Osteocyte (in vitro differentiated cells): ENCODE data around the gene P2RY13. TPM values are rescaled to one million over a fixed set of nuclear protein-coding genes. Genes with fewer than 3 reads are reported as not detected.

ENCODE experiments used
- DNase-seq: peaks from one replicate; pipeline ENCODE4 v3.0.0; 2021; ENCODE audit warnings: mixed read lengths; ENCODE audit not compliant: unreplicated experiment; ENCODE audit errors: extremely low spot score
- H3K27ac Mint-ChIP-seq: one replicate; pipeline ENCODE4 v1.8.0; 2021; ENCODE audit warnings: mild to moderate bottlenecking, mixed read lengths; ENCODE audit not compliant: unreplicated experiment
- H3K27me3 Mint-ChIP-seq: one replicate; pipeline ENCODE4 v1.8.0; 2021; ENCODE audit warnings: mixed read lengths; ENCODE audit not compliant: unreplicated experiment
- H3K36me3 Mint-ChIP-seq: one replicate; pipeline ENCODE4 v1.8.0; 2021; ENCODE audit warnings: mixed read lengths; ENCODE audit not compliant: unreplicated experiment
- H3K4me1 Mint-ChIP-seq: one replicate; pipeline ENCODE4 v1.8.0; 2021; ENCODE audit warnings: mixed read lengths; ENCODE audit not compliant: unreplicated experiment
- H3K4me3 Mint-ChIP-seq: one replicate; pipeline ENCODE4 v1.8.0; 2021; ENCODE audit warnings: mild to moderate bottlenecking, moderate library complexity, mixed read lengths; ENCODE audit not compliant: unreplicated experiment
- H3K9me3 Mint-ChIP-seq: one replicate; pipeline ENCODE4 v1.8.0; 2021; ENCODE audit warnings: mixed read lengths; ENCODE audit not compliant: unreplicated experiment
- CTCF ChIP-seq: fragments of 200-600 bp; sonication (generic); IDR thresholded peaks from 2 replicates; pipeline ENCODE4 v1.5.0; 2021; ENCODE audit warnings: antibody characterized with exemption, mild to moderate bottlenecking, moderate library complexity
- total RNA-seq: library from RNA; stranded (reverse); gene quantifications from 2 replicates; pipeline ENCODE4 v1.2.1, GENCODE V29; 2021

P2RY13 gene
- total RNA-seq, 1 donor from 2014 or later, result not detected

DNA sequence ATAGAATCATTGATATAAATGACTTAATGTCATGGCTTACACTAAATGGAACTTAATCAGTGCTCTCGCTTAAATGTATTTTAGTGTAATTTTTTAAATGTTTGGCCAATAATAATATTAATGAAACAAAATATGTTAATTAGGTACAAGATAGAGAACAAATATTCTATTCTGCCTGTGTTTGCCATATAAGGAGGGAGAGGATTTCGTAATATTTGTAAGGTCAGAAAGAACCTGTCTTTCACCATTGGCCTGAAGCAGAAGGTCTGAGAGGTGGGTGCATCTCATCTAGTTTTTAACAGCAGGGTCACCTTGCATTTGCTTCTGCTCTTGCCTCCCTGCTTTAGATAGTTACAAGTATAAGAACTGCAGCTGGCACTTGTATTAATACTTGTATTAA, 15.2 kb downstream of the P2RY13 start:
- no peaks in the 10 kb centered on the region for H3K36me3 Mint-ChIP-seq
- no peak for TF ChIP-seq CTCF
- H3K4me3 Mint-ChIP-seq, result no peak overlapping the region
- peaks cover 9% of the 10 kb centered on the region for H3K9me3 Mint-ChIP-seq
- H3K4me1 Mint-ChIP-seq, result peaks cover 8% of the 10 kb centered on the region
- H3K27ac Mint-ChIP-seq, result no peak overlapping the region
- DNase-seq, result no peak
- H3K27me3 Mint-ChIP-seq, result no peaks in the 10 kb centered on the region

DNA sequence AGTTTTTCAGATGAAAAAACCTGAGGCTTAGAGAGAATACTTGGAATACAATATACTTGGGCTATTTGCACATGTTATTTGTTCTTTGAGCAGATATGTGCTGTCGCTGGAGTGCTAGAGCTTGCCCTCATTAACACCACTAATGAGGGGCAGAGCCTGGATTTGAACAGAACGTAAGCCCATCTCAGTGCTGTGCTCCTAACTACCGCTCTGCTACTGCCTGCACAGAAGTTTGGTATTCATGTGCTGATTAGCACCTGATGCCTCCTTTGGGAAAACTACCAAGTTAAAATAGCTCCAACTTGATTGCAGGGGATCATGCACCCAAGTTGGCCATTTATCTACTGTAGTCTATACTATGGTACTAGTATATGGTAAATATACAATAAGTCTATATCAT, 16.4 kb downstream of the P2RY13 start:
- Mint-ChIP-seq H3K36me3 (no peaks in the 10 kb centered on the region), H3K27ac (no peak overlapping the region), H3K27me3 (no peaks in the 10 kb centered on the region), H3K4me1 (peaks cover 3% of the 10 kb centered on the region), H3K4me3 (no peak overlapping the region), H3K9me3 (peaks cover 9% of the 10 kb centered on the region)
- no peak for TF ChIP-seq CTCF
- DNase-seq, result no peak

- Mint-ChIP-seq H3K27me3 (no peaks in the 10 kb centered on the region), H3K27ac (no peak overlapping the region), H3K9me3 (no peaks in the 10 kb centered on the region), H3K4me3 (no peak overlapping the region), H3K4me1 (peaks cover 17% of the 10 kb centered on the region), H3K36me3 (no peaks in the 10 kb centered on the region)
- DNase-seq, result no peak
- TF ChIP-seq CTCF, result no peak
These were observed 19.8 kb downstream of the P2RY13 start for GRCh38 chr3:151309566-151309965.

- Mint-ChIP-seq H3K27ac (no peak overlapping the region), H3K4me3 (no peak overlapping the region), H3K9me3 (no peaks in the 10 kb centered on the region), H3K4me1 (peaks cover 20% of the 10 kb centered on the region), H3K36me3 (no peaks in the 10 kb centered on the region), H3K27me3 (no peaks in the 10 kb centered on the region)
- no peak for TF ChIP-seq CTCF
- no peak for DNase-seq
These were observed 21.5 kb downstream of the P2RY13 start for GRCh38 chr3:151307583-151308488.

DNA sequence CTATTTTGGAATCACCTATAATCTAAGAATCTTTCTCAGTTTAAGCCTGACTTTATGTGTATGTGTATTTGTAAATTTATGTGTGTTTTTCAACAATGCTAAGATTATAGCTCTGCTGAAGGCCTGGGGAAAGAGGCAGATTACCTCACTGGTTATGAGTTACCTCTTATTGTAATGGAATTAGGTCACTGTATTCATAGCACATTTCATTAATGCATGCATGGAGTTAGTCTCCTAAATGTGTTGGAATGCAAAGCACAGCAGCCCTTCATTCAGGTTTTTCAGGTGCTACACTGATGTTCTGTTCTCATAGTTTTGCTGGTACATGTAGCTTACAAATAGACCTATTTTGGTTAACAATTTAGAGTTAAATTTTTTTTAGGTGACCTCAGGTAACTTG, 22.2 kb downstream of the P2RY13 start:
- Mint-ChIP-seq H3K27me3 (no peaks in the 10 kb centered on the region), H3K36me3 (no peaks in the 10 kb centered on the region), H3K4me1 (peaks cover 20% of the 10 kb centered on the region), H3K4me3 (no peak overlapping the region), H3K27ac (no peak overlapping the region), H3K9me3 (no peaks in the 10 kb centered on the region)
- no peak for TF ChIP-seq CTCF
- no peak for DNase-seq
